Ectodermal cell (in vitro differentiated cells): ENCODE measurements around the gene CEP70.
"Not testable (repeated sequence)": the region's sequence is repeated elsewhere in the genome, so short reads cannot be mapped to it uniquely, and the experiment has no call there.

ENCODE experiments used
- H3K27ac ChIP-seq: 2 replicates; pipeline ENCODE4 v1.7.0; 2013; ENCODE audit warnings: mild to moderate bottlenecking, low read depth, low read length; ENCODE audit not compliant: insufficient read depth, poor library complexity, severe bottlenecking
- H3K27me3 ChIP-seq: 2 replicates; pipeline ENCODE4 v1.7.0; 2013; ENCODE audit warnings: mild to moderate bottlenecking, low read length; ENCODE audit not compliant: insufficient read depth, control insufficient read depth, poor library complexity, severe bottlenecking
- H3K36me3 ChIP-seq: one replicate; pipeline ENCODE4 v1.7.0; 2013; ENCODE audit warnings: low read length; ENCODE audit not compliant: control insufficient read depth, insufficient read depth
- H3K4me1 ChIP-seq: one replicate; pipeline ENCODE4 v1.7.0; 2013; ENCODE audit warnings: low read length; ENCODE audit not compliant: control insufficient read depth, insufficient read depth
- H3K4me3 ChIP-seq: 2 replicates; pipeline ENCODE4 v1.7.0; 2013; ENCODE audit warnings: low read depth, low read length, control low read depth; ENCODE audit not compliant: insufficient read depth
- H3K9me3 ChIP-seq: 2 replicates; pipeline ENCODE4 v1.7.0; 2013; ENCODE audit warnings: mild to moderate bottlenecking, low read length, moderate library complexity; ENCODE audit not compliant: control insufficient read depth
- WGBS, 2 experiments: methylation state at CpG; one replicate each; pipeline ENCODE4 v1.1.7; 2013; ENCODE audit warnings: missing lambda C conversion rate in 2 of 2; 5-methylcytosine and 5-hydroxymethylcytosine counted together

The CEP70 gene

GRCh38 chr3:138456961-138457862, 136.8 kb downstream of the CEP70 start:
- no peaks in the 10 kb centered on the region for H3K36me3 ChIP-seq
- 90 to 92% methylated on average over 13 of the region's 13 CpGs for WGBS, 2 experiments
- H3K4me1 ChIP-seq, result no peaks in the 10 kb centered on the region
- no peak overlapping the region for H3K4me3 ChIP-seq
- no peaks in the 10 kb centered on the region for H3K9me3 ChIP-seq
- no peak overlapping the region for H3K27ac ChIP-seq
- no peaks in the 10 kb centered on the region for H3K27me3 ChIP-seq

GRCh38 chr3:138455801-138456716, 138.0 kb downstream of the CEP70 start:
- WGBS, 2 experiments, result 93% methylated on average over 13 of the region's 13 CpGs
- H3K27me3 ChIP-seq, result no peaks in the 10 kb centered on the region
- no peaks in the 10 kb centered on the region for H3K36me3 ChIP-seq

GRCh38 chr3:138453940-138454339, 140.1 kb downstream of the CEP70 start:
- H3K36me3 ChIP-seq, H3K9me3 ChIP-seq, H3K27ac ChIP-seq, H3K27me3 ChIP-seq, H3K4me3 ChIP-seq, H3K4me1 ChIP-seq: not testable (repeated sequence)
- WGBS, 2 experiments, result 86% methylated on average over 8 of the region's 8 CpGs

More at GRCh38 chr3:138455801-138456716, 138.0 kb downstream of the CEP70 start:
- Histone ChIP-seq H3K9me3 (no peaks in the 10 kb centered on the region), H3K4me1 (no peaks in the 10 kb centered on the region), H3K4me3 (no peak overlapping the region), H3K27ac (no peak overlapping the region)

GRCh38 chr3:138452436-138452835, 141.6 kb downstream of the CEP70 start:
- Histone ChIP-seq H3K9me3 (no peaks in the 10 kb centered on the region), H3K27ac (no peak overlapping the region), H3K4me3 (no peak overlapping the region), H3K27me3 (no peaks in the 10 kb centered on the region), H3K36me3 (no peaks in the 10 kb centered on the region), H3K4me1 (no peaks in the 10 kb centered on the region)
- WGBS, 2 experiments, result 76 to 79% methylated on average over 6 of the region's 6 CpGs

- H3K27me3 ChIP-seq, result no peaks in the 10 kb centered on the region
- H3K9me3 ChIP-seq, result no peaks in the 10 kb centered on the region
- WGBS, 2 experiments, result 91 to 92% methylated on average over 43 of the region's 43 CpGs
- H3K4me1 ChIP-seq, result no peaks in the 10 kb centered on the region
- no peak overlapping the region for H3K27ac ChIP-seq
- no peak overlapping the region for H3K4me3 ChIP-seq
- no peaks in the 10 kb centered on the region for H3K36me3 ChIP-seq
Measured at GRCh38 chr3:138451595-138452162, 142.4 kb downstream of the CEP70 start.

GRCh38 chr3:138450704-138451424, 143.2 kb downstream of the CEP70 start:
- no peaks in the 10 kb centered on the region for H3K9me3 ChIP-seq
- H3K27me3 ChIP-seq, result no peaks in the 10 kb centered on the region
- H3K36me3 ChIP-seq, result no peaks in the 10 kb centered on the region
- no peak overlapping the region for H3K27ac ChIP-seq
- H3K4me3 ChIP-seq, result no peak overlapping the region
- no peaks in the 10 kb centered on the region for H3K4me1 ChIP-seq
- 81 to 89% methylated on average over 6 of the region's 6 CpGs for WGBS, 2 experiments

- H3K36me3 ChIP-seq, result no peaks in the 10 kb centered on the region
- H3K9me3 ChIP-seq, result no peaks in the 10 kb centered on the region
- H3K27me3 ChIP-seq, result no peaks in the 10 kb centered on the region
- no peak overlapping the region for H3K4me3 ChIP-seq
- H3K4me1 ChIP-seq, result no peaks in the 10 kb centered on the region
- no peak overlapping the region for H3K27ac ChIP-seq
- WGBS, 2 experiments, result 92 to 95% methylated on average over 7 of the region's 7 CpGs
Measured at GRCh38 chr3:138450181-138450580, 143.9 kb downstream of the CEP70 start.

GRCh38 chr3:138449490-138449889, 144.6 kb downstream of the CEP70 start:
- WGBS, 2 experiments, result 94 to 95% methylated on average over 3 of the region's 3 CpGs
- H3K4me3 ChIP-seq, result no peak overlapping the region

GRCh38 chr3:138448631-138449030, 145.4 kb downstream of the CEP70 start:
- WGBS, 2 experiments, result 87 to 93% methylated on average over 3 of the region's 3 CpGs
- H3K4me1 ChIP-seq, result no peaks in the 10 kb centered on the region
- H3K9me3 ChIP-seq, result no peaks in the 10 kb centered on the region
- H3K27ac ChIP-seq, result no peak overlapping the region
- no peak overlapping the region for H3K4me3 ChIP-seq
- no peaks in the 10 kb centered on the region for H3K36me3 ChIP-seq
- no peaks in the 10 kb centered on the region for H3K27me3 ChIP-seq

More at GRCh38 chr3:138449490-138449889, 144.6 kb downstream of the CEP70 start:
- H3K9me3 ChIP-seq, result no peaks in the 10 kb centered on the region
- no peaks in the 10 kb centered on the region for H3K27me3 ChIP-seq
- H3K36me3 ChIP-seq, result no peaks in the 10 kb centered on the region
- no peak overlapping the region for H3K27ac ChIP-seq
- H3K4me1 ChIP-seq, result no peaks in the 10 kb centered on the region
